Measurements from ENCODE around the gene TMEFF2.

Gene TMEFF2

DNA sequence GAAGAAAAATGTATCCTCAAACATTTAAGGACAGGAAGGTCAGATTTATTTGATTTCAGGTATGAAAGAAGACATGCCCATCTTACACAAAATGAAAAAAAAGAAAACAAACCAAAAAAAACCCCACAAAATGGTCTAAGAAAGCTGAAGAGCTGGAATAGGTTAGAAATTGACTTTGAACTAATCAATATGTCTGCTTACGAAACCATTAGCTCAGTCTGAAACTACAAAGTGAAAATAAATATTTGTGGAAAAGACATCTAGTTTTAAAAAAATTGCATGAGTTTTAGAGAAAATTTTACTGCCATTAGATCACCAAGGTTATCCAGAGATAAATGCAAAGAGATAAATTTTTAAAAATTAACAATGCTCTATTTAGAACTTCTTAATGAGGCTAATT, 125.3 kb downstream of the TMEFF2 start:
- no peaks in the 10 kb centered on the region for H3K27me3 ChIP-seq (ENCODE audit: insufficient read depth, low read length)
- H3K36me3 ChIP-seq (ENCODE audit: insufficient read depth, low read length): no peaks in the 10 kb centered on the region
- H3K4me3 ChIP-seq (ENCODE audit: low read depth, low read length): no peak overlapping the region
- H3K79me2 ChIP-seq (ENCODE audit: control insufficient read depth, insufficient read depth, low read length, unreplicated experiment): no peaks in the 10 kb centered on the region
- peaks cover 9% of the 10 kb centered on the region for H3K4me1 ChIP-seq (ENCODE audit: control insufficient read depth, insufficient read depth, low read length, unreplicated experiment)
- H2AFZ ChIP-seq (ENCODE audit: low read length, unreplicated experiment): no peak overlapping the region
- no peak overlapping the region for H3K27ac ChIP-seq (ENCODE audit: low read depth, low read length)

DNA sequence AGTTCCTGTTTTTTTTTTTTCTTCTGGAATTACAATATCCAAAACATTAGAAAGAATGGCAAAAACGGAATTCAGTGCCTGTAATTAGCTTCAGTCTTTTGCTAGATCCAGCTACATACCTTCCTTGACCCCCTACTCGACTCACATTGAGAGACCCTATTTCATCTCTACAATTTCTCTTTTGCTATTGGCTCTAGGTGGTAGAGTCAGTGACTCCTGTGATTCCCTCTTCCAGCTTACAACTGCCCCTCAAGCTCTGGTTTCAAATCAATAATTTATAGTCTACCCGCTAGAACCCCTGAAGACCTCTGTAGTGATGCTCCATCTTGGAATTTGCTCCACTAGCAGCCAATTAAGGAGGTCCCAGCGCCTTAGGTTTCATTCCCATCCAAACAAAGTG, 125.8 kb downstream of the TMEFF2 start:
- H3K4me1 ChIP-seq (ENCODE audit: control insufficient read depth, insufficient read depth, low read length, unreplicated experiment): peaks cover 9% of the 10 kb centered on the region
- H2AFZ ChIP-seq (ENCODE audit: low read length, unreplicated experiment): no peak overlapping the region
- H3K27ac ChIP-seq (ENCODE audit: low read depth, low read length): no peak overlapping the region
- no peaks in the 10 kb centered on the region for H3K27me3 ChIP-seq (ENCODE audit: insufficient read depth, low read length)
- H3K79me2 ChIP-seq (ENCODE audit: control insufficient read depth, insufficient read depth, low read length, unreplicated experiment): no peaks in the 10 kb centered on the region
- no peaks in the 10 kb centered on the region for H3K36me3 ChIP-seq (ENCODE audit: insufficient read depth, low read length)
- no peak overlapping the region for H3K4me3 ChIP-seq (ENCODE audit: low read depth, low read length)

GRCh38 chr2:192067631-192068030, 127.1 kb downstream of the TMEFF2 start:
- no peaks in the 10 kb centered on the region for H3K79me2 ChIP-seq (ENCODE audit: control insufficient read depth, insufficient read depth, low read length, unreplicated experiment)
- H3K4me3 ChIP-seq (ENCODE audit: low read depth, low read length): no peak overlapping the region
- no peaks in the 10 kb centered on the region for H3K27me3 ChIP-seq (ENCODE audit: insufficient read depth, low read length)
- no peaks in the 10 kb centered on the region for H3K36me3 ChIP-seq (ENCODE audit: insufficient read depth, low read length)
- H3K4me1 ChIP-seq (ENCODE audit: control insufficient read depth, insufficient read depth, low read length, unreplicated experiment): peaks cover 9% of the 10 kb centered on the region
- H3K27ac ChIP-seq (ENCODE audit: low read depth, low read length): no peak overlapping the region
- no peak overlapping the region for H2AFZ ChIP-seq (ENCODE audit: low read length, unreplicated experiment)

DNA sequence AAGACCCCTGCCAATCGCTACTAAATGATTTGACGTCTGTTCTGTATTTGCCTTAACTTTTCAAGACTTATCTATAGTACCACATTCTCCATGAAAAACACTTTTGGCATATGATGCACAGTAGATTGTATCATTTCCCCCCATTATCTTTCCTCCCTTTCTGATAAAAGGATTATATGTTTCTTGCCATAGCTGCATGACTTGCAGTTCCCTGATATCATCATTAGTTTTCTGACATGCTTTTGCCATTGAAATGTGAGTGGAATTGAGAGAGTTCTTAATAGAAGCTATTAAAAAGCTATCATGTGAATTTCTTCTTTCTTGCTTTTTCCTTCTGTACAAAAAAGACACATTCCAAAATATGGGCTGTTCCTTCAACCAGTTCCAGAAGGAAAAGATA, 130.3 kb downstream of the TMEFF2 start:
- no peaks in the 10 kb centered on the region for H3K36me3 ChIP-seq (ENCODE audit: insufficient read depth, low read length)
- H3K27me3 ChIP-seq (ENCODE audit: insufficient read depth, low read length): no peaks in the 10 kb centered on the region
- H2AFZ ChIP-seq (ENCODE audit: low read length, unreplicated experiment): no peak overlapping the region
- no peak overlapping the region for H3K27ac ChIP-seq (ENCODE audit: low read depth, low read length)
- H3K4me3 ChIP-seq (ENCODE audit: low read depth, low read length): no peak overlapping the region
- H3K4me1 ChIP-seq (ENCODE audit: control insufficient read depth, insufficient read depth, low read length, unreplicated experiment): no peaks in the 10 kb centered on the region
- no peaks in the 10 kb centered on the region for H3K79me2 ChIP-seq (ENCODE audit: control insufficient read depth, insufficient read depth, low read length, unreplicated experiment)

DNA sequence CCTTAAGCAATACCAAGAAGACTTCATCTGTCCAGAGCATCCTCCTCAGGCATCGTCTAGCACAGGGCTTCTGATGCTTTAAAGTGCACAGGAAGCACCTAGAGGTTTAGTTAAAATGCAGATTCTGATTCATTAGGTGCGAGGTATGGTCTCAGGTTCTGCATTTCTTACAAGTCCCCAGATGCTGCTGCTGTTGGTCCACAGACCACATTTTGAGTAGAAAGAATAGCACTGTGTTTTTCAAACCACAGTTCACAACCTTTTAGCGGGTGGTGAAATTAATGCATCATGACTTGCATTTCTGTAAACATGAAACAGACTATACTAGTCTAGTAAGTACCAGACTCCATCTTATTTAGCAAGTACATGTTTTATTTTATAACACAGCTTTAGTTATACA, 134.6 kb downstream of the TMEFF2 start:
- no peaks in the 10 kb centered on the region for H3K36me3 ChIP-seq (ENCODE audit: insufficient read depth, low read length)
- H3K27ac ChIP-seq (ENCODE audit: low read depth, low read length): no peak overlapping the region
- H3K27me3 ChIP-seq (ENCODE audit: insufficient read depth, low read length): no peaks in the 10 kb centered on the region
- peaks cover 4% of the 10 kb centered on the region for H3K4me1 ChIP-seq (ENCODE audit: control insufficient read depth, insufficient read depth, low read length, unreplicated experiment)
- H3K4me3 ChIP-seq (ENCODE audit: low read depth, low read length): no peak overlapping the region
- no peak overlapping the region for H2AFZ ChIP-seq (ENCODE audit: low read length, unreplicated experiment)
- H3K79me2 ChIP-seq (ENCODE audit: control insufficient read depth, insufficient read depth, low read length, unreplicated experiment): no peaks in the 10 kb centered on the region

DNA sequence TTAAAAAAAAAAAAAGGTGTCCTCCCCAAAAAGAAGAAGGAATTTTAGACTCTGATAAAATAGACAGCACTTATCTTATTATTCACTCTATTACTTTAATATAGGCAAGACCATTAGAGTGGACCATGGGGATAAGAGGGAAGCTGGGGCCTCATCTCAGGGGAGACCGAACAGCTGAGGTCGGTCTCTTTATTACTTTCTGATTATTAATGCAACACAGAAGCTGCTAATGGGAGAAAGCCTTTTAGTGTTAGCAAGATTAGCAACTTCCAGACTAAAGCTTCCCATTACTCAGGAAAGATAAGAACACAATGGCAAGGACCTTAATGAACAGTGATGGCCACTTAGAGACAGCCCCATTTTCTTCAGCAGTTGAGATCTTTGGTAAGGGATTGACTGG, 135.5 kb downstream of the TMEFF2 start:
- no peaks in the 10 kb centered on the region for H3K27me3 ChIP-seq (ENCODE audit: insufficient read depth, low read length)
- peaks cover 4% of the 10 kb centered on the region for H3K4me1 ChIP-seq (ENCODE audit: control insufficient read depth, insufficient read depth, low read length, unreplicated experiment)
- H2AFZ ChIP-seq (ENCODE audit: low read length, unreplicated experiment): no peak overlapping the region
- H3K79me2 ChIP-seq (ENCODE audit: control insufficient read depth, insufficient read depth, low read length, unreplicated experiment): no peaks in the 10 kb centered on the region
- no peak overlapping the region for H3K27ac ChIP-seq (ENCODE audit: low read depth, low read length)
- no peak overlapping the region for H3K4me3 ChIP-seq (ENCODE audit: low read depth, low read length)
- no peaks in the 10 kb centered on the region for H3K36me3 ChIP-seq (ENCODE audit: insufficient read depth, low read length)

DNA sequence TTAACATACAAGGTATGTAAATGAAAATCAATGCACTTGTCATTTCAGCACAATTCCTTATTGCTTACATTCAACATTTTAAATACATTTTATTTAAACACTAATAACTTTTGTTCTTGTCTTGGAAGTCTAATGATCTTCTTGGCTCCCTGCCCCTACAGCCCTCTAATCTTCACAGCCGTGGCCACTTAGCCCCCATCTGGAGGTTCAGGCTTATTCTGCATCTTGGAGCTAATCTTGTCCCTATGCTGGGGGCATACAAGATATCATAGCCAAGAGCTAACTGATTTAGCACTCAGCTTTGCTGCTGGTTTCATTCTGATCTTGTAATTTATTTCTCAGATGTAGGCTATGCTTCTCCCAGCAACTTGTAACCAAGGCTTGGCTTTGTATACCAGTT, 140.8 kb downstream of the TMEFF2 start:
- H3K36me3 ChIP-seq (ENCODE audit: insufficient read depth, low read length): no peaks in the 10 kb centered on the region

GRCh38 chr2:192051533-192051932, 143.2 kb downstream of the TMEFF2 start:
- H3K27me3 ChIP-seq (ENCODE audit: insufficient read depth, low read length): no peaks in the 10 kb centered on the region
- no peak overlapping the region for H2AFZ ChIP-seq (ENCODE audit: low read length, unreplicated experiment)
- H3K4me1 ChIP-seq (ENCODE audit: control insufficient read depth, insufficient read depth, low read length, unreplicated experiment): peaks cover 3% of the 10 kb centered on the region
- H3K36me3 ChIP-seq (ENCODE audit: insufficient read depth, low read length): no peaks in the 10 kb centered on the region
- H3K27ac ChIP-seq (ENCODE audit: low read depth, low read length): no peak overlapping the region
- H3K4me3 ChIP-seq (ENCODE audit: low read depth, low read length): no peak overlapping the region
- no peaks in the 10 kb centered on the region for H3K79me2 ChIP-seq (ENCODE audit: control insufficient read depth, insufficient read depth, low read length, unreplicated experiment)

More for the DNA sequence above, 140.8 kb downstream of the TMEFF2 start:
- H3K27ac ChIP-seq (ENCODE audit: low read depth, low read length): no peak overlapping the region
- no peak overlapping the region for H3K4me3 ChIP-seq (ENCODE audit: low read depth, low read length)
- H3K79me2 ChIP-seq (ENCODE audit: control insufficient read depth, insufficient read depth, low read length, unreplicated experiment): no peaks in the 10 kb centered on the region
- no peak overlapping the region for H2AFZ ChIP-seq (ENCODE audit: low read length, unreplicated experiment)
- peaks cover 7% of the 10 kb centered on the region for H3K4me1 ChIP-seq (ENCODE audit: control insufficient read depth, insufficient read depth, low read length, unreplicated experiment)
- no peaks in the 10 kb centered on the region for H3K27me3 ChIP-seq (ENCODE audit: insufficient read depth, low read length)

DNA sequence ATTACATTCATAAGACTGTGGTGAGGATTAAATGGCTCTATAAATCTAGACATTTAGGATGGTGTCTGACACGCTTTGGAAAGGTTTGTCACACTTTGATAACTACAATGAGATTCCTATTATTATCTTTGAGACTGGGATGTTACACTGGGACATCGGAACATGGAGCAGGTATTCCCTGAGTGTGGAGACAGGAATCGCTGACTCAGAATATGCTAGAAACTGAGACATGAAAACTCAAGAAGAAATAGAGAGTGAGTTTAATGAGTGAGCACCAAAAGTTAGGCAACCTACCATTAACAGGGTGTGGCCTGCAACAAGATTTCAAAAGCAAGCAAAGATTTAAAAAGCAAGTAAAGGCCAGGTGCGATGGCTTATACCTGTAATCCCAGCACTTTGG, 145.4 kb downstream of the TMEFF2 start:
- no peaks in the 10 kb centered on the region for H3K27me3 ChIP-seq (ENCODE audit: insufficient read depth, low read length)
- H2AFZ ChIP-seq (ENCODE audit: low read length, unreplicated experiment): no peak overlapping the region
- H3K79me2 ChIP-seq (ENCODE audit: control insufficient read depth, insufficient read depth, low read length, unreplicated experiment): no peaks in the 10 kb centered on the region
- no peak overlapping the region for H3K4me3 ChIP-seq (ENCODE audit: low read depth, low read length)
- no peaks in the 10 kb centered on the region for H3K36me3 ChIP-seq (ENCODE audit: insufficient read depth, low read length)
- H3K27ac ChIP-seq (ENCODE audit: low read depth, low read length): no peak overlapping the region
- peaks cover 3% of the 10 kb centered on the region for H3K4me1 ChIP-seq (ENCODE audit: control insufficient read depth, insufficient read depth, low read length, unreplicated experiment)

- H3K27ac ChIP-seq (ENCODE audit: low read depth, low read length): no peak overlapping the region
- no peaks in the 10 kb centered on the region for H3K27me3 ChIP-seq (ENCODE audit: insufficient read depth, low read length)
- H3K4me3 ChIP-seq (ENCODE audit: low read depth, low read length): no peak overlapping the region
- H3K4me1 ChIP-seq (ENCODE audit: control insufficient read depth, insufficient read depth, low read length, unreplicated experiment): peaks cover 3% of the 10 kb centered on the region
- no peak overlapping the region for H2AFZ ChIP-seq (ENCODE audit: low read length, unreplicated experiment)
- H3K36me3 ChIP-seq (ENCODE audit: insufficient read depth, low read length): no peaks in the 10 kb centered on the region
- H3K79me2 ChIP-seq (ENCODE audit: control insufficient read depth, insufficient read depth, low read length, unreplicated experiment): no peaks in the 10 kb centered on the region
Observed at GRCh38 chr2:192047315-192048107, 147.2 kb downstream of the TMEFF2 start.

- Histone ChIP-seq H3K36me3 (ENCODE audit: insufficient read depth, low read length) (no peaks in the 10 kb centered on the region), H3K4me1 (ENCODE audit: control insufficient read depth, insufficient read depth, low read length, unreplicated experiment) (no peaks in the 10 kb centered on the region), H2AFZ (ENCODE audit: low read length, unreplicated experiment) (no peak overlapping the region), H3K4me3 (ENCODE audit: low read depth, low read length) (no peak overlapping the region), H3K79me2 (ENCODE audit: control insufficient read depth, insufficient read depth, low read length, unreplicated experiment) (no peaks in the 10 kb centered on the region), H3K27me3 (ENCODE audit: insufficient read depth, low read length) (no peaks in the 10 kb centered on the region), H3K27ac (ENCODE audit: low read depth, low read length) (no peak overlapping the region)
Observed at GRCh38 chr2:192044496-192044895, 150.2 kb downstream of the TMEFF2 start.

Measured in ACC112 (cell line).